Sigmoid colon (tissue), 4 donors: ENCODE results near the gene TLR10.

Source experiments
- CTCF ChIP-seq, 4 experiments: fragments of 450-650 bp in 3 of 4; fragments of 200-600 bp in 1 of 4; IDR thresholded peaks; one replicate each; pipeline ENCODE4 v1.5.1; 2016 to 2019; ENCODE audit warnings: antibody characterized with exemption in 4 of 4, mild to moderate bottlenecking in 3 of 4, moderate library complexity in 2 of 4
- EP300 ChIP-seq, 4 donors: sonication (generic); formaldehyde crosslinking; IDR thresholded peaks; one replicate each; pipeline ENCODE4 v1.6.1; 2017; ENCODE audit warnings: antibody characterized with exemption in 4 of 4
- POLR2A ChIP-seq, 2 donors: fragments of 450-650 bp; IDR thresholded peaks; one replicate each; pipeline ENCODE4 v1.6.1; 2016; ENCODE audit warnings: antibody characterized with exemption in 2 of 2, mild to moderate bottlenecking in 2 of 2, moderate library complexity in 2 of 2
- POLR2AphosphoS5 ChIP-seq, 4 donors: sonication (generic); formaldehyde crosslinking; IDR thresholded peaks; one replicate each; pipeline ENCODE4 v1.6.1; 2017; ENCODE audit warnings: antibody characterized with exemption in 4 of 4

GRCh38 chr4:38814386-38814785 lies 31.6 kb upstream of the TLR10 start:
- TF ChIP-seq CTCF (IDR thresholded peaks at IDR 0.05), result no peak
- TF ChIP-seq EP300 (IDR thresholded peaks at IDR 0.05), result no peak
- no peak for TF ChIP-seq POLR2AphosphoS5 (IDR thresholded peaks at IDR 0.05)
- no peak for TF ChIP-seq POLR2A (IDR thresholded peaks at IDR 0.05)
